ENCODE data around the gene EML5. TPM values are rescaled to one million over a fixed set of nuclear protein-coding genes. Genes with fewer than 3 reads are reported as not detected.

The EML5 gene
- total and polyA plus RNA-seq, 2 of the 13 experiments (the other 11 are each of a cell fraction or from before 2014, with no cell fraction given), result 0.11 TPM; not detected in 1

DNA sequence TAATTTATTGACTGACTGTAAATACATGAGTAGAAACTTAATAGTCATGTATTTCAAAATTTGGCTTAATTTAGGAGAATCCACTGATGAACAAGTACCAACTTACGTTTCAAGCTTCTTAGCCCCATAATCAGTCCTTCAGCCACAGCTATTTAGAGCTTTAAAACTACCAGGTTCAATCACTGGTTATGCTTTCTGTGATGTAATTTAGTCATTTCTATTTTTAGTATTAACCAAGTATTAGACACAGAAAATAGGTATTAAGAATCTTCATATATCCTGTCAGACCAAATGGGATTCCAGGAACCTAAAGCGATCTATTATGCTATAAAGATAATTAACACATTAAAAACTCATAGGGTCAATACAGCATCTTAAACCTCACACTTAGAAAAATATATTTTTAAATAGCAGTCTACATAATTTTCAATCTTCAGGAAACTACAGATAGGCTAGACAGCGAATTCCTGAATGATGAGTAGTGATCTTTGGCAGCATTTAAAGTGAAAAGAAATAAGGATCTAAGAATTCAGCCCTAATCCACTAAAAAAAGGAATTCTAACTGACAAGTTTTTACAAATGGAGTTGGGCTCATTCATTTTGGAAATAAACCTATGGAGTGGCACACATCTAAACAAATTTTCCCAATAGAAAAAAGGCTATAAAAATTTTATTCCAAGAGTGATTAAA lies 178.4 kb downstream of the EML5 start:
- H3K4me1 ChIP-seq (ENCODE audit: insufficient read depth, low read length), result peaks cover 17% of the 10 kb centered on the region
- no peak overlapping the region for H2AFZ ChIP-seq (ENCODE audit: low read length)
- no peaks in the 10 kb centered on the region for H3K9me3 ChIP-seq (ENCODE audit: low read length)
- no peaks in the 10 kb centered on the region for H3K79me2 ChIP-seq (ENCODE audit: insufficient read depth, low read length)
- in situ Hi-C loops (cut with HindIII; ENCODE audit: extremely low pct_ligation_motif_present, low pct_unique_long_range_greater_than_20kb) (no loop called here), intact Hi-C loops (cut with micrococcal nuclease; ENCODE audit: unreplicated experiment) (no loop called here)
- ChIA-PET CTCF (ENCODE audit: low intra/inter-chr PET ratio, low total read pairs) (no interaction called here), POLR2A (no interaction called here)
- H3K27me3 ChIP-seq (ENCODE audit: control insufficient read depth in 1 of 2, insufficient read depth in 2 of 2, low read length in 2 of 2), result no peaks in the 10 kb centered on the region
- H3K4me3 ChIP-seq (replicated peaks in 1 of 3; ENCODE audit: insufficient read depth in 1 of 3, low read depth in 2 of 3, low read length in 3 of 3), result no peak overlapping the region
- no peaks in the 10 kb centered on the region for H4K20me1 ChIP-seq (ENCODE audit: insufficient read depth, low read length)
- H3K9ac ChIP-seq (ENCODE audit: insufficient read depth, low read depth, low read length), result no peak overlapping the region
- FAIRE-seq (no peak), DNase-seq (ENCODE audit: low spot score) (no peak), ATAC-seq (no peak)
- H3K4me2 ChIP-seq (ENCODE audit: low read depth, low read length), result no peak overlapping the region
- H3K27ac ChIP-seq (ENCODE audit: extremely low read length, insufficient read depth, low read length), result peak overlapping the region; percentile 40
- 97% methylated on average over 3 of the region's 3 CpGs for WGBS (ENCODE audit: low lambda C conversion rate)
- TF ChIP-seq ELF4 (CRISPR knock-in tag; IDR thresholded peaks at IDR 0.05; ENCODE audit: borderline replicate concordance) (no peak), SSRP1 (CRISPR knock-in tag; IDR thresholded peaks at IDR 0.05) (no peak), MTA1 (CRISPR knock-in tag; IDR thresholded peaks at IDR 0.05; ENCODE audit: borderline replicate concordance) (no peak), ZNF556 (CRISPR knock-in tag; IDR thresholded peaks at IDR 0.05; ENCODE audit: borderline replicate concordance) (no peak), ZNF558 (CRISPR knock-in tag; IDR thresholded peaks at IDR 0.05; ENCODE audit: borderline replicate concordance) (no peak), ATRX (CRISPR knock-in tag; IDR thresholded peaks at IDR 0.05; ENCODE audit: borderline replicate concordance) (no peak), BHLHE40 (IDR thresholded peaks at IDR 0.05; ENCODE audit: low read length) (no peak), TAF15 (IDR thresholded peaks at IDR 0.05; ENCODE audit: low read depth, low read length, poor library complexity, severe bottlenecking) (no peak), ZNF280D (CRISPR knock-in tag; IDR thresholded peaks at IDR 0.05) (no peak), ZNF713 (CRISPR knock-in tag; IDR thresholded peaks at IDR 0.05) (no peak), KAT2B (IDR thresholded peaks at IDR 0.05; ENCODE audit: borderline replicate concordance, low read depth, low read length) (no peak), ETV6 (CRISPR knock-in tag; conservative IDR thresholded peaks at IDR 0.05) (no peak)
- TF ChIP-seq, protein P1, sequence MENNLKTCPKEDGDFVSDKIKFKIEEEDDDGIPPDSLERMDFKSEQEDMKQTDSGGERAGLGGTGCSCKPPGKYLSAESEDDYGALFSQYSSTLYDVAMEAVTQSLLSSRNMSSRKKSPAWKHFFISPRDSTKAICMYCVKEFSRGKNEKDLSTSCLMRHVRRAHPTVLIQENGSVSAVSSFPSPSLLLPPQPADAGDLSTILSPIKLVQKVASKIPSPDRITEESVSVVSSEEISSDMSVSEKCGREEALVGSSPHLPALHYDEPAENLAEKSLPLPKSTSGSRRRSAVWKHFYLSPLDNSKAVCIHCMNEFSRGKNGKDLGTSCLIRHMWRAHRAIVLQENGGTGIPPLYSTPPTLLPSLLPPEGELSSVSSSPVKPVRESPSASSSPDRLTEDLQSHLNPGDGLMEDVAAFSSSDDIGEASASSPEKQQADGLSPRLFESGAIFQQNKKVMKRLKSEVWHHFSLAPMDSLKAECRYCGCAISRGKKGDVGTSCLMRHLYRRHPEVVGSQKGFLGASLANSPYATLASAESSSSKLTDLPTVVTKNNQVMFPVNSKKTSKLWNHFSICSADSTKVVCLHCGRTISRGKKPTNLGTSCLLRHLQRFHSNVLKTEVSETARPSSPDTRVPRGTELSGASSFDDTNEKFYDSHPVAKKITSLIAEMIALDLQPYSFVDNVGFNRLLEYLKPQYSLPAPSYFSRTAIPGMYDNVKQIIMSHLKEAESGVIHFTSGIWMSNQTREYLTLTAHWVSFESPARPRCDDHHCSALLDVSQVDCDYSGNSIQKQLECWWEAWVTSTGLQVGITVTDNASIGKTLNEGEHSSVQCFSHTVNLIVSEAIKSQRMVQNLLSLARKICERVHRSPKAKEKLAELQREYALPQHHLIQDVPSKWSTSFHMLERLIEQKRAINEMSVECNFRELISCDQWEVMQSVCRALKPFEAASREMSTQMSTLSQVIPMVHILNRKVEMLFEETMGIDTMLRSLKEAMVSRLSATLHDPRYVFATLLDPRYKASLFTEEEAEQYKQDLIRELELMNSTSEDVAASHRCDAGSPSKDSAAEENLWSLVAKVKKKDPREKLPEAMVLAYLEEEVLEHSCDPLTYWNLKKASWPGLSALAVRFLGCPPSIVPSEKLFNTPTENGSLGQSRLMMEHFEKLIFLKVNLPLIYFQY (CRISPR knock-in tag; IDR thresholded peaks at IDR 0.05; ENCODE audit: borderline replicate concordance), result no peak
- TF ChIP-seq, protein P2, sequence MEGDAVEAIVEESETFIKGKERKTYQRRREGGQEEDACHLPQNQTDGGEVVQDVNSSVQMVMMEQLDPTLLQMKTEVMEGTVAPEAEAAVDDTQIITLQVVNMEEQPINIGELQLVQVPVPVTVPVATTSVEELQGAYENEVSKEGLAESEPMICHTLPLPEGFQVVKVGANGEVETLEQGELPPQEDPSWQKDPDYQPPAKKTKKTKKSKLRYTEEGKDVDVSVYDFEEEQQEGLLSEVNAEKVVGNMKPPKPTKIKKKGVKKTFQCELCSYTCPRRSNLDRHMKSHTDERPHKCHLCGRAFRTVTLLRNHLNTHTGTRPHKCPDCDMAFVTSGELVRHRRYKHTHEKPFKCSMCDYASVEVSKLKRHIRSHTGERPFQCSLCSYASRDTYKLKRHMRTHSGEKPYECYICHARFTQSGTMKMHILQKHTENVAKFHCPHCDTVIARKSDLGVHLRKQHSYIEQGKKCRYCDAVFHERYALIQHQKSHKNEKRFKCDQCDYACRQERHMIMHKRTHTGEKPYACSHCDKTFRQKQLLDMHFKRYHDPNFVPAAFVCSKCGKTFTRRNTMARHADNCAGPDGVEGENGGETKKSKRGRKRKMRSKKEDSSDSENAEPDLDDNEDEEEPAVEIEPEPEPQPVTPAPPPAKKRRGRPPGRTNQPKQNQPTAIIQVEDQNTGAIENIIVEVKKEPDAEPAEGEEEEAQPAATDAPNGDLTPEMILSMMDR (CRISPR knock-in tag; IDR thresholded peaks at IDR 0.05), result no peak
- H3K36me3 ChIP-seq (replicated peaks in 1 of 2; ENCODE audit: control insufficient read depth in 1 of 2, insufficient read depth in 2 of 2, low read length in 2 of 2), result peaks cover 1 to 32% of the 10 kb centered on the region in 2 experiments; a peak in 3 of 5 replicates
- BruUV-seq (replicated peaks), result TSS peak; percentile 16
